ENCODE measurements around the gene PDE7B. TPM values are rescaled to one million over a fixed set of nuclear protein-coding genes. Genes with fewer than 3 reads are reported as not detected.

PDE7B gene
- total RNA-seq, 2 experiments from 2014 or later, result not detected

DNA sequence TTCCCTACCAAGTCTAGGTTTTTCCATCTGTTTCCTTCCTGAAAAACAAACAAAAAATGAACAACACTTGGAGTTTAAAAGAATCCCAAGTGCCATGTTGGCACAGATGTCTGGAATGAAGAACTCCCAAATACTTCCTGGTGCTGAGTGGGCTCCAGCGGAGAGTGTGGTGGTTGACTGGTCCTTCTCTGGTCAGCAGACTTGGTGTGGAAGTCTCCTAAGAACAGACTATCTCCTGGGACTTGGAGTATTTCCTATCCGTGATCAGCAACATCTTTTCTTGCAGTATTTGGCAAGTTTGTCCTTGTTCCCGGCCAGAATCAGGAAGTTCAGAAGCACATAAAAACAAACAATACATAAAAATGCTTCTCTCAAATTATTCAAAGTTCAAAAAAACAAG lies 244.5 kb downstream of the PDE7B start:
- no peak overlapping the region for H3K4me2 ChIP-seq (ENCODE audit: low read length)
- no peaks in the 10 kb centered on the region for H3K79me2 ChIP-seq (ENCODE audit: insufficient read depth, low read depth, low read length)
- H3K4me3 ChIP-seq (ENCODE audit: low read depth, low read length, poor library complexity, severe bottlenecking), result no peak overlapping the region
- H3K36me3 ChIP-seq (ENCODE audit: insufficient read depth, low read length), result no peaks in the 10 kb centered on the region
- no TSS peak for BruUV-seq (replicated peaks)
- H3K4me1 ChIP-seq (ENCODE audit: insufficient read depth, low read length, poor library complexity, severe bottlenecking), result no peaks in the 10 kb centered on the region
- intact Hi-C loops (cut with micrococcal nuclease; ENCODE audit: unreplicated experiment), result no loop called here
- H2AFZ ChIP-seq (ENCODE audit: low read length), result no peak overlapping the region
- TF ChIP-seq, protein P1, sequence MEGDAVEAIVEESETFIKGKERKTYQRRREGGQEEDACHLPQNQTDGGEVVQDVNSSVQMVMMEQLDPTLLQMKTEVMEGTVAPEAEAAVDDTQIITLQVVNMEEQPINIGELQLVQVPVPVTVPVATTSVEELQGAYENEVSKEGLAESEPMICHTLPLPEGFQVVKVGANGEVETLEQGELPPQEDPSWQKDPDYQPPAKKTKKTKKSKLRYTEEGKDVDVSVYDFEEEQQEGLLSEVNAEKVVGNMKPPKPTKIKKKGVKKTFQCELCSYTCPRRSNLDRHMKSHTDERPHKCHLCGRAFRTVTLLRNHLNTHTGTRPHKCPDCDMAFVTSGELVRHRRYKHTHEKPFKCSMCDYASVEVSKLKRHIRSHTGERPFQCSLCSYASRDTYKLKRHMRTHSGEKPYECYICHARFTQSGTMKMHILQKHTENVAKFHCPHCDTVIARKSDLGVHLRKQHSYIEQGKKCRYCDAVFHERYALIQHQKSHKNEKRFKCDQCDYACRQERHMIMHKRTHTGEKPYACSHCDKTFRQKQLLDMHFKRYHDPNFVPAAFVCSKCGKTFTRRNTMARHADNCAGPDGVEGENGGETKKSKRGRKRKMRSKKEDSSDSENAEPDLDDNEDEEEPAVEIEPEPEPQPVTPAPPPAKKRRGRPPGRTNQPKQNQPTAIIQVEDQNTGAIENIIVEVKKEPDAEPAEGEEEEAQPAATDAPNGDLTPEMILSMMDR (conservative IDR thresholded peaks at IDR 0.05; ENCODE audit: low read length), result no peak
- no peak for TF ChIP-seq EZH2phosphoT487 (IDR thresholded peaks at IDR 0.05; ENCODE audit: borderline replicate concordance, low read depth, low read length)
- H3K9me2 ChIP-seq (ENCODE audit: insufficient read depth, low read length), result no peaks in the 10 kb centered on the region
- DNase-seq (ENCODE audit: low spot score), result no peak
- ChIA-PET POLR2A (interaction anchor here (0.7 kb wide), 1 partner anchor 9 kb away, joined by 5 read pairs; no protein-coding TSS in a partner anchor), CTCF (ENCODE audit: unreplicated experiment) (no interaction called here)
- H3K27ac ChIP-seq (ENCODE audit: low read depth, low read length, poor library complexity, severe bottlenecking), result no peak overlapping the region
- H4K20me1 ChIP-seq (ENCODE audit: insufficient read depth, low read length), result no peaks in the 10 kb centered on the region
- no peaks in the 10 kb centered on the region for H3K9me3 ChIP-seq (ENCODE audit: low read length)

DNA sequence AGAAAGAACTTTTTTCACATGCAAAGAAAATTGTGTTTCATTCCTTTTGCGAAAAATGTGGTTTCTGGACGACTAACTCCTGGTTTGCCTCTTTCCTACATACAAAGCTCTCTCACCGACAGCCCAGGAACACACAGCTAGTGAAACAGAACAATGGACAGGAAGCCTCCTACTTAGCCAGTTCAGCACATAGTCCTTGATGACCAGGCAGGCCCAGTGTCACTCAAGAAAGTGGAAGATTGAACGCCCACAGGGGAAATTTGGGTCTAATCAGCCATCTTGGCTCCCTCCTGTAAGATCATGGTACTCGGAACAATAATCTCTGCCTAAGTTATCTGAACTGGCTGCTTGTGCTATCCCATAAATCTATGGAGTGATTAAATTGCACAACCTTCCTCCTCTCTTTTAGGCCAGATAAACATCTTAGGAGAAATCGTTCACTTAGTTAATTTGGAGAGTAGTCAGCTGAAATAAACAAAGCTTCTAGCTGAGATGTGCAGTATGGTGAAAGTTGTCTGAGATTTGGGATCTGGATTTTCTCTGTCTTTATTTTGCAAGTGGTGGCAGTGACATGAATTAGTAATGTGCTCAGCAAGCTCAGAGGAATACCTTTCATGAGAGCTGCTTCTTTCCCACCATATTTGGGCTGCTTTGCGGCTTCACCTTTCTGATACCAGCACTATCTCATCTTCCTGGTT lies 251.6 kb downstream of the PDE7B start:
- H4K20me1 ChIP-seq (ENCODE audit: insufficient read depth, low read length), result no peaks in the 10 kb centered on the region
- no peak overlapping the region for H3K27ac ChIP-seq (ENCODE audit: low read depth, low read length, poor library complexity, severe bottlenecking)
- no peaks in the 10 kb centered on the region for H3K9me3 ChIP-seq (ENCODE audit: low read length)
- no peaks in the 10 kb centered on the region for H3K79me2 ChIP-seq (ENCODE audit: insufficient read depth, low read depth, low read length)
- no peak for DNase-seq (ENCODE audit: low spot score)
- H3K4me3 ChIP-seq (ENCODE audit: low read depth, low read length, poor library complexity, severe bottlenecking), result no peak overlapping the region
- no peaks in the 10 kb centered on the region for H3K36me3 ChIP-seq (ENCODE audit: insufficient read depth, low read length)
- H3K4me2 ChIP-seq (ENCODE audit: low read length), result no peak overlapping the region
- H2AFZ ChIP-seq (ENCODE audit: low read length), result no peak overlapping the region
- no peaks in the 10 kb centered on the region for H3K9me2 ChIP-seq (ENCODE audit: insufficient read depth, low read length)
- BruUV-seq (replicated peaks), result no TSS peak
- TF ChIP-seq, protein P1 (conservative IDR thresholded peaks at IDR 0.05; ENCODE audit: low read length), result no peak
- ChIA-PET CTCF (ENCODE audit: unreplicated experiment) (no interaction called here), POLR2A (no interaction called here)
- intact Hi-C loops (cut with micrococcal nuclease; ENCODE audit: unreplicated experiment), result no loop called here
- no peaks in the 10 kb centered on the region for H3K4me1 ChIP-seq (ENCODE audit: insufficient read depth, low read length, poor library complexity, severe bottlenecking)

DNA sequence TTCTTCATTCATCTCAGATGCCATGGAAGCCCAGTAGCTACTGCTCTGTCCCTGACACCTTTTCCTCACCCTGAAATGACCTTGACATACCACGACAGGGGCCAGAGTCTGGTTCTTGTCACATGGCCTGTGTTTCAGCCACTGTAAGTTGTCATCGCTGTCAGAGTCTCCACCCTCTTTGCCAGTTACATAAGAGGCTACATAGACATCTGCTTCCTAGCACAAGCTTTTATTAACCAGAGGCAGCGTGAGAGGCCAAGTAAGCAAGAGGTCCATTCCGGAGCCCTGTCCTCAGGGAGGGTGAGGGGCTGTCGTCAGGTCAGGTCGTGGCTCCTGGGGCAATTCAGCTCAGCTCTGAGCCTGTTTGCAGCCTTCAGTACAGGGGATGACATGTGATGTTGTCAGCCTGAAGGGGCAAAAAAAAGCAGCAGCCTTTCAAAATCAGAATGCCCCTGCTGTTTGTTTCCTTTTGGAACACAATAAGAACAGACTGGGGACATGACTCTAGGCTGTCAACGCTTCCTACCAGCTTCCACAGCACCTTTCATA lies 252.3 kb downstream of the PDE7B start:
- Histone ChIP-seq H3K9me3 (ENCODE audit: low read length) (no peaks in the 10 kb centered on the region), H3K4me2 (ENCODE audit: low read length) (no peak overlapping the region), H2AFZ (ENCODE audit: low read length) (no peak overlapping the region), H3K4me1 (ENCODE audit: insufficient read depth, low read length, poor library complexity, severe bottlenecking) (no peaks in the 10 kb centered on the region), H3K79me2 (ENCODE audit: insufficient read depth, low read depth, low read length) (no peaks in the 10 kb centered on the region), H3K9me2 (ENCODE audit: insufficient read depth, low read length) (no peaks in the 10 kb centered on the region), H3K36me3 (ENCODE audit: insufficient read depth, low read length) (no peaks in the 10 kb centered on the region), H4K20me1 (ENCODE audit: insufficient read depth, low read length) (no peaks in the 10 kb centered on the region), H3K4me3 (ENCODE audit: low read depth, low read length, poor library complexity, severe bottlenecking) (no peak overlapping the region), H3K27ac (ENCODE audit: low read depth, low read length, poor library complexity, severe bottlenecking) (no peak overlapping the region)
- no peak for TF ChIP-seq EZH2phosphoT487 (IDR thresholded peaks at IDR 0.05; ENCODE audit: borderline replicate concordance, low read depth, low read length)
- TF ChIP-seq, protein P1 (conservative IDR thresholded peaks at IDR 0.05; ENCODE audit: low read length), result no peak
- intact Hi-C loops (cut with micrococcal nuclease; ENCODE audit: unreplicated experiment), result no loop called here
- POLR2A ChIA-PET, result no interaction called here
- BruUV-seq (replicated peaks), result no TSS peak
- CTCF ChIA-PET (ENCODE audit: unreplicated experiment), result no interaction called here
- no peak for DNase-seq (ENCODE audit: low spot score)

All from OCI-LY7 (cell line).